K562 (cell line): Measurements from ENCODE around the gene PEX5L. TPM values are rescaled to one million over a fixed set of nuclear protein-coding genes. Genes with fewer than 3 reads are reported as not detected.

ENCODE experiments used
- ATAC-seq: fragments of 200-7000 bp; cut with Tn5 transposase; 3 replicates; pipeline ENCODE4 v1.9.1; 2020; ENCODE audit warnings: moderate library complexity
- BruUV-seq: library from RNA; stranded (reverse); fragments of 400-500 nt; replicated peaks from 2 replicates; lab custom pipeline; 2021; lab: Mats Ljungman, UMichigan
- CTCF ChIA-PET: fragments of 300-600 bp; formaldehyde crosslinking; extraction: SDS; loops from one replicate; lab custom pipeline; 2021; ENCODE audit warnings: low intra/inter-chr PET ratio; lab: Yijun Ruan, JAX
- POLR2A ChIA-PET: fragments of 300-600, 350-650 bp; sonication (Branson Sonifier 250); formaldehyde crosslinking; extraction: SDS; loops from one replicate; lab custom pipeline; 2021; ENCODE audit warnings: antibody characterized with exemption, inconsistent platforms; lab: Yijun Ruan, JAX
- DNase-seq, 4 experiments: peaks; one replicate each; pipeline versions ENCODE4 v3.0.0 to v3.0.0-alpha.2; 2011 to 2018; ENCODE audit warnings: low spot score in 3 of 4, mixed read lengths in 3 of 4; ENCODE audit errors: extremely low read depth in 1 of 4
- FAIRE-seq: peaks from 2 replicates; lab custom pipeline; 2011; peaks lifted over from hg19 to GRCh38; lab: Jason Lieb, UNC
- H2AFZ ChIP-seq: 2 replicates; pipeline ENCODE4 v1.6.0; 2011; ENCODE audit warnings: low read depth, low read length, control low read depth, inconsistent platforms
- H3K27ac ChIP-seq: fragments of 200-600 bp; 3 replicates; pipeline ENCODE4 v1.8.0; 2011; ENCODE audit warnings: low read depth, mild to moderate bottlenecking, control low read depth, inconsistent platforms, low read length, moderate library complexity, mixed read lengths; ENCODE audit errors: extremely low read depth
- H3K27me3 ChIP-seq, 2 experiments: fragments of 300-600 bp in 1 of 2; 2 replicates in 1 of 2; 3 replicates in 1 of 2; pipeline versions ENCODE4 v1.6.0 to v1.8.0; 2011; ENCODE audit warnings: inconsistent platforms in 2 of 2, low read length in 2 of 2, mild to moderate bottlenecking in 1 of 2, mixed read lengths in 1 of 2, moderate library complexity in 1 of 2; ENCODE audit not compliant: control insufficient read depth in 2 of 2, insufficient read depth in 2 of 2
- H3K36me3 ChIP-seq: fragments of 300-600 bp; 3 replicates; pipeline ENCODE4 v1.8.0; 2011; ENCODE audit warnings: mild to moderate bottlenecking, low read length, inconsistent platforms; ENCODE audit not compliant: control insufficient read depth, insufficient read depth
- H3K4me1 ChIP-seq, 2 experiments: fragments of 200-600 bp in 1 of 2; replicated peaks in 1 of 2; 2 replicates in 1 of 2; 3 replicates in 1 of 2; pipeline versions ENCODE4 v1.5.1 to v1.8.0; 2011; ENCODE audit warnings: inconsistent platforms in 2 of 2, low read length in 2 of 2, mild to moderate bottlenecking in 1 of 2, mixed read lengths in 1 of 2, moderate library complexity in 1 of 2; ENCODE audit not compliant: control insufficient read depth in 2 of 2, insufficient read depth in 2 of 2
- H3K4me2 ChIP-seq: 2 replicates; pipeline ENCODE4 v1.6.1; 2011; ENCODE audit warnings: low read length, control low read depth, inconsistent platforms, mixed read lengths; ENCODE audit not compliant: insufficient read depth
- H3K4me3 ChIP-seq: fragments of 200-600 bp; sonication (generic), shearing (Covaris generic); 2 replicates; pipeline ENCODE4 v1.5.1; 2016; ENCODE audit warnings: control low read depth, inconsistent platforms
- H3K79me2 ChIP-seq: fragments of 200-600 bp; 3 replicates; pipeline ENCODE4 v1.8.0; 2011; ENCODE audit warnings: low read length, inconsistent platforms; ENCODE audit not compliant: control insufficient read depth, insufficient read depth
- H3K9ac ChIP-seq, 2 experiments: 2 replicates each; pipeline versions ENCODE4 v1.6.0 to v1.6.1; 2011; ENCODE audit warnings: low read depth in 2 of 2, low read length in 2 of 2, control low read depth in 1 of 2, inconsistent platforms in 1 of 2, mild to moderate bottlenecking in 1 of 2, mixed read lengths in 1 of 2; ENCODE audit not compliant: insufficient read depth in 1 of 2
- H3K9me1 ChIP-seq: one replicate; pipeline ENCODE4 v1.6.0; 2011; ENCODE audit warnings: inconsistent platforms, mild to moderate bottlenecking, low read length, moderate library complexity; ENCODE audit not compliant: control insufficient read depth, insufficient read depth
- H3K9me3 ChIP-seq: replicated peaks from 2 replicates; pipeline ENCODE4 v1.5.1; 2011; ENCODE audit warnings: low read depth, low read length, inconsistent platforms; ENCODE audit not compliant: control insufficient read depth, insufficient read depth
- H4K20me1 ChIP-seq: replicated peaks from 2 replicates; pipeline ENCODE4 v1.6.1; 2011; ENCODE audit warnings: low read length, inconsistent platforms, mixed read lengths; ENCODE audit not compliant: control insufficient read depth, insufficient read depth
- CREB1 ChIP-seq, 2 experiments: sonication (generic) in 1 of 2; formaldehyde crosslinking in 1 of 2; IDR thresholded peaks; 2 replicates each; pipeline versions ENCODE4 v1.6.1 to v1.8.0; 2012 to 2022; ENCODE audit warnings: inconsistent platforms in 1 of 2, mild to moderate bottlenecking in 1 of 2, missing genetic modification reagents in 1 of 2, moderate library complexity in 1 of 2
- L3MBTL2 ChIP-seq: fragments of 450-650 bp; IDR thresholded peaks from 2 replicates; pipeline ENCODE4 v1.6.1; 2016; ENCODE audit warnings: mild to moderate bottlenecking, moderate library complexity
- POLR2AphosphoS5 ChIP-seq: IDR thresholded peaks from 2 replicates; pipeline ENCODE4 v1.6.1; 2011; ENCODE audit warnings: mild to moderate bottlenecking, low read depth, low read length, moderate library complexity; ENCODE audit not compliant: control insufficient read depth, insufficient read depth
- SNRNP70 ChIP-seq: fragments of 200-400 bp; formaldehyde crosslinking; optimal IDR thresholded peaks from 2 replicates; pipeline ENCODE3; 2017; ENCODE audit warnings: low read depth, low read length
- SP2 ChIP-seq: IDR thresholded peaks from 2 replicates; pipeline ENCODE4 v1.6.1; 2011; ENCODE audit warnings: mild to moderate bottlenecking, low read depth, low read length, moderate library complexity; ENCODE audit not compliant: poor library complexity, severe bottlenecking; ENCODE audit errors: extremely low read depth
- ZNF263 ChIP-seq: sonication (generic); formaldehyde crosslinking; IDR thresholded peaks from 2 replicates; pipeline ENCODE4 v1.8.0; 2022; ENCODE audit warnings: mild to moderate bottlenecking, missing genetic modification reagents, borderline replicate concordance
- ZNF316 ChIP-seq: fragments of 450-650 bp; IDR thresholded peaks from 2 replicates; pipeline ENCODE4 v1.6.1; 2016
- WGBS: fragments of 100-300 bp; shearing (Covaris generic); methylation state at CpG from one replicate; pipeline ENCODE4 v1.1.6; 2016; ENCODE audit warnings: low coverage, mixed read lengths; ENCODE audit not compliant: insufficient coverage; ENCODE audit errors: missing lambda C conversion rate; 5-methylcytosine and 5-hydroxymethylcytosine counted together
- in situ Hi-C: fragments of 300-500 bp; cut with MboI; formaldehyde crosslinking; loops from 4 replicates; pipeline ENCODE4 v1.15.0; 2018; ENCODE audit warnings: inconsistent platforms, mixed read lengths
- intact Hi-C: fragments of 100-400 bp; cut with micrococcal nuclease; formaldehyde crosslinking; loops from 2 replicates; pipeline ENCODE4 v1.14.2; 2022
- polyA plus RNA-seq, 8 experiments: library from polyadenylated mRNA; depleted of rRNA in 4 of 8; stranded (reverse) in 5 of 8; unstranded in 3 of 8; fragments of >200 nt; fragmentation: Nextera tagmentation in 2 of 8; fragmentation: Illumina TruSeq in 1 of 8; extraction: Ambion mirVana in 2 of 8; extraction: Trizol in 1 of 8; gene quantifications; 2 replicates each; pipeline versions ENCODE4 v1.2.1 to v1.2.3, GENCODE V29; 2011 to 2014; ENCODE audit warnings: inconsistent platforms in 1 of 8, missing spikeins in 1 of 8
- total RNA-seq, 7 experiments: library from RNA; depleted of rRNA in 6 of 7; stranded (reverse); fragments of >200 nt in 6 of 7; fragmentation: Illumina TruSeq in 2 of 7; extraction: Trizol in 2 of 7; gene quantifications; 2 replicates each; pipeline versions ENCODE4 v1.2.1 to v1.2.3, GENCODE V29; 2011 to 2021; ENCODE audit warnings: low replicate concordance in 1 of 7
- TF ChIP-seq, protein P1 (sequence below): fragments of 450-650 bp; IDR thresholded peaks from 2 replicates; pipeline ENCODE4 v1.6.1; 2017; ENCODE audit warnings: antibody characterized with exemption, mild to moderate bottlenecking
- TF ChIP-seq, protein P2 (sequence below): sonication (generic); formaldehyde crosslinking; IDR thresholded peaks from 2 replicates; pipeline ENCODE4 v1.8.0; 2022; ENCODE audit warnings: missing genetic modification reagents, mild to moderate bottlenecking, moderate library complexity, borderline replicate concordance
- TF ChIP-seq, protein P3 (sequence below): IDR thresholded peaks from 2 replicates; pipeline ENCODE4 v1.6.1; 2011; ENCODE audit not compliant: insufficient read length; ENCODE audit errors: extremely low read depth
- TF ChIP-seq, protein P4 (sequence below): IDR thresholded peaks from 2 replicates; pipeline ENCODE4 v1.6.1; 2014; ENCODE audit warnings: antibody characterized with exemption
- TF ChIP-seq, protein P5 (sequence below): fragments of 450-650 bp; conservative IDR thresholded peaks from 2 replicates; pipeline ENCODE4 v1.6.1; 2016; ENCODE audit warnings: missing genetic modification characterization, low read depth, mild to moderate bottlenecking, control low read depth, missing compliant biosample characterization

The PEX5L gene
- total and polyA plus RNA-seq, 9 of the 15 experiments (the other 6 are each of a cell fraction or from before 2014, with no cell fraction given) = not detected

DNA sequence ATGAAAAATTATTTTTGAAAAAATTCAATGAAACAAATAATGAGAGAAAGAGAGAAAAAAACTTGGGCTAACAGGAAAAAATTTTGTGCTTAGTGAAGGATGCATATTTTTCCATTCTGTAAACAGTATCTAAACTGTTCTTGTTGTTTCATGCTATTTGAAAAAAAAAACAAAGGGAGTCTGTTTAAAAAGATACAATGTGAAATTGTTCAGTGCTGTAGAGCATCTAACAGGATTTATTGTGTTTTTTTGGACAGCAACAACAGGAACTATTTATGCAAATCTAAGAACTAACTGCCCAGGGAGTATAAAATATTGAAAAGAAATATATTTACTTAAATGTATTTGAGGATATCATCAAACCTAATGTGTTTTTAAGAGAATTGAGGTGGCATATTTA lies 55.1 kb downstream of the PEX5L start (continued):
- TF ChIP-seq, protein P1, sequence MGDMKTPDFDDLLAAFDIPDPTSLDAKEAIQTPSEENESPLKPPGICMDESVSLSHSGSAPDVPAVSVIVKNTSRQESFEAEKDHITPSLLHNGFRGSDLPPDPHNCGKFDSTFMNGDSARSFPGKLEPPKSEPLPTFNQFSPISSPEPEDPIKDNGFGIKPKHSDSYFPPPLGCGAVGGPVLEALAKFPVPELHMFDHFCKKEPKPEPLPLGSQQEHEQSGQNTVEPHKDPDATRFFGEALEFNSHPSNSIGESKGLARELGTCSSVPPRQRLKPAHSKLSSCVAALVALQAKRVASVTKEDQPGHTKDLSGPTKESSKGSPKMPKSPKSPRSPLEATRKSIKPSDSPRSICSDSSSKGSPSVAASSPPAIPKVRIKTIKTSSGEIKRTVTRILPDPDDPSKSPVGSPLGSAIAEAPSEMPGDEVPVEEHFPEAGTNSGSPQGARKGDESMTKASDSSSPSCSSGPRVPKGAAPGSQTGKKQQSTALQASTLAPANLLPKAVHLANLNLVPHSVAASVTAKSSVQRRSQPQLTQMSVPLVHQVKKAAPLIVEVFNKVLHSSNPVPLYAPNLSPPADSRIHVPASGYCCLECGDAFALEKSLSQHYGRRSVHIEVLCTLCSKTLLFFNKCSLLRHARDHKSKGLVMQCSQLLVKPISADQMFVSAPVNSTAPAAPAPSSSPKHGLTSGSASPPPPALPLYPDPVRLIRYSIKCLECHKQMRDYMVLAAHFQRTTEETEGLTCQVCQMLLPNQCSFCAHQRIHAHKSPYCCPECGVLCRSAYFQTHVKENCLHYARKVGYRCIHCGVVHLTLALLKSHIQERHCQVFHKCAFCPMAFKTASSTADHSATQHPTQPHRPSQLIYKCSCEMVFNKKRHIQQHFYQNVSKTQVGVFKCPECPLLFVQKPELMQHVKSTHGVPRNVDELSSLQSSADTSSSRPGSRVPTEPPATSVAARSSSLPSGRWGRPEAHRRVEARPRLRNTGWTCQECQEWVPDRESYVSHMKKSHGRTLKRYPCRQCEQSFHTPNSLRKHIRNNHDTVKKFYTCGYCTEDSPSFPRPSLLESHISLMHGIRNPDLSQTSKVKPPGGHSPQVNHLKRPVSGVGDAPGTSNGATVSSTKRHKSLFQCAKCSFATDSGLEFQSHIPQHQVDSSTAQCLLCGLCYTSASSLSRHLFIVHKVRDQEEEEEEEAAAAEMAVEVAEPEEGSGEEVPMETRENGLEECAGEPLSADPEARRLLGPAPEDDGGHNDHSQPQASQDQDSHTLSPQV = no peak
- TF ChIP-seq, protein P2, sequence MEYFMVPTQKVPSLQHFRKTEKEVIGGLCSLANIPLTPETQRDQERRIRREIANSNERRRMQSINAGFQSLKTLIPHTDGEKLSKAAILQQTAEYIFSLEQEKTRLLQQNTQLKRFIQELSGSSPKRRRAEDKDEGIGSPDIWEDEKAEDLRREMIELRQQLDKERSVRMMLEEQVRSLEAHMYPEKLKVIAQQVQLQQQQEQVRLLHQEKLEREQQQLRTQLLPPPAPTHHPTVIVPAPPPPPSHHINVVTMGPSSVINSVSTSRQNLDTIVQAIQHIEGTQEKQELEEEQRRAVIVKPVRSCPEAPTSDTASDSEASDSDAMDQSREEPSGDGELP (CRISPR knock-in tag) = no peak
- TF ChIP-seq SP2 = no peak

DNA sequence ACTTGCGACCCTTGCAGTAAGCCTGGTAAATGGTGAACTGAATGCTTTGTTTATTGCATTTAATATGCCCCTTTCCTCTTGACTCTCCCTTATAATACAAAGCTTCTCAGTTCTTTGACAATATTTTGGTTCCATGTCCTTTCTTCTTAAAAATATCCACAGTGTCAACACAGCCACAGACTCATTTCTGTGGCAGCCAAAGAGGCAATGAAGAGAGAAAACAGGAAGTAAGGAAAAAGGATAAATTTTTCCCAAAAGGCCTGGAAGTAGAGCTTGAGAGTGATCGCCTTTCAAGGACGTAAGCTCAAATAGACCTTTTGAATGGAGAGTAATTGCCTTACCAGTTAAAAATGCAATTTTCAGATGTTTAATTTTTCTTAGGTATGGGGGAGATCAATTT lies 59.4 kb downstream of the PEX5L start:
- no peak for ATAC-seq
- intact Hi-C loops (no loop called here), in situ Hi-C loops (no loop called here)
- Histone ChIP-seq H3K9me3 (no peaks in the 10 kb centered on the region), H3K9ac (no peak overlapping the region), H3K27me3 (no peaks in the 10 kb centered on the region), H3K4me2 (no peak overlapping the region), H3K36me3 (no peaks in the 10 kb centered on the region), H3K4me1 (no peaks in the 10 kb centered on the region), H3K4me3 (no peak overlapping the region), H3K27ac (no peak overlapping the region), H3K9me1 (no peaks in the 10 kb centered on the region), H3K79me2 (no peaks in the 10 kb centered on the region), H2AFZ (no peak overlapping the region), H4K20me1 (no peaks in the 10 kb centered on the region)
- CTCF ChIA-PET = no interaction called here
- BruUV-seq = no TSS peak
- WGBS = 2% methylated on average over 3 of the region's 3 CpGs
- DNase-seq = no peak
- POLR2A ChIA-PET = no interaction called here
- no peak for FAIRE-seq
- TF ChIP-seq ZNF316 = no peak
- no peak for TF ChIP-seq L3MBTL2
- TF ChIP-seq ZNF263 (CRISPR knock-in tag) = no peak
- TF ChIP-seq, protein P3, sequence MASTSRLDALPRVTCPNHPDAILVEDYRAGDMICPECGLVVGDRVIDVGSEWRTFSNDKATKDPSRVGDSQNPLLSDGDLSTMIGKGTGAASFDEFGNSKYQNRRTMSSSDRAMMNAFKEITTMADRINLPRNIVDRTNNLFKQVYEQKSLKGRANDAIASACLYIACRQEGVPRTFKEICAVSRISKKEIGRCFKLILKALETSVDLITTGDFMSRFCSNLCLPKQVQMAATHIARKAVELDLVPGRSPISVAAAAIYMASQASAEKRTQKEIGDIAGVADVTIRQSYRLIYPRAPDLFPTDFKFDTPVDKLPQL = no peak
- TF ChIP-seq, protein P4, sequence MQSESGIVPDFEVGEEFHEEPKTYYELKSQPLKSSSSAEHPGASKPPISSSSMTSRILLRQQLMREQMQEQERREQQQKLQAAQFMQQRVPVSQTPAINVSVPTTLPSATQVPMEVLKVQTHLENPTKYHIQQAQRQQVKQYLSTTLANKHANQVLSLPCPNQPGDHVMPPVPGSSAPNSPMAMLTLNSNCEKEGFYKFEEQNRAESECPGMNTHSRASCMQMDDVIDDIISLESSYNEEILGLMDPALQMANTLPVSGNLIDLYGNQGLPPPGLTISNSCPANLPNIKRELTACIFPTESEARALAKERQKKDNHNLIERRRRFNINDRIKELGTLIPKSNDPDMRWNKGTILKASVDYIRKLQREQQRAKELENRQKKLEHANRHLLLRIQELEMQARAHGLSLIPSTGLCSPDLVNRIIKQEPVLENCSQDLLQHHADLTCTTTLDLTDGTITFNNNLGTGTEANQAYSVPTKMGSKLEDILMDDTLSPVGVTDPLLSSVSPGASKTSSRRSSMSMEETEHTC = no peak
- no peak for TF ChIP-seq CREB1 (IDR thresholded peaks at IDR 0.05)
- no peak for TF ChIP-seq CREB1 (CRISPR knock-in tag; IDR thresholded peaks at IDR 0.05)
- TF ChIP-seq, protein P5, sequence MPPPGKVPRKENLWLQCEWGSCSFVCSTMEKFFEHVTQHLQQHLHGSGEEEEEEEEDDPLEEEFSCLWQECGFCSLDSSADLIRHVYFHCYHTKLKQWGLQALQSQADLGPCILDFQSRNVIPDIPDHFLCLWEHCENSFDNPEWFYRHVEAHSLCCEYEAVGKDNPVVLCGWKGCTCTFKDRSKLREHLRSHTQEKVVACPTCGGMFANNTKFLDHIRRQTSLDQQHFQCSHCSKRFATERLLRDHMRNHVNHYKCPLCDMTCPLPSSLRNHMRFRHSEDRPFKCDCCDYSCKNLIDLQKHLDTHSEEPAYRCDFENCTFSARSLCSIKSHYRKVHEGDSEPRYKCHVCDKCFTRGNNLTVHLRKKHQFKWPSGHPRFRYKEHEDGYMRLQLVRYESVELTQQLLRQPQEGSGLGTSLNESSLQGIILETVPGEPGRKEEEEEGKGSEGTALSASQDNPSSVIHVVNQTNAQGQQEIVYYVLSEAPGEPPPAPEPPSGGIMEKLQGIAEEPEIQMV (tag) = no peak
- TF ChIP-seq SNRNP70 = no peak
- no peak for TF ChIP-seq POLR2AphosphoS5
